Activated CD4-positive, alpha-beta T cell treated with anti-CD3 and anti-CD28 coated beads, Interleukin-2, amount 50 U/mL, for 48 hours (primary cell): Measurements from ENCODE around the gene ABCF2.

Experiments
- DNase-seq, 2 experiments: peaks; one replicate each; pipeline ENCODE4 v3.0.0-alpha.2; 2020

Gene ABCF2

GRCh38 chr7:151215396-151215795, 11.6 kb downstream of the ABCF2 start:
- DNase-seq: no peak

DNA sequence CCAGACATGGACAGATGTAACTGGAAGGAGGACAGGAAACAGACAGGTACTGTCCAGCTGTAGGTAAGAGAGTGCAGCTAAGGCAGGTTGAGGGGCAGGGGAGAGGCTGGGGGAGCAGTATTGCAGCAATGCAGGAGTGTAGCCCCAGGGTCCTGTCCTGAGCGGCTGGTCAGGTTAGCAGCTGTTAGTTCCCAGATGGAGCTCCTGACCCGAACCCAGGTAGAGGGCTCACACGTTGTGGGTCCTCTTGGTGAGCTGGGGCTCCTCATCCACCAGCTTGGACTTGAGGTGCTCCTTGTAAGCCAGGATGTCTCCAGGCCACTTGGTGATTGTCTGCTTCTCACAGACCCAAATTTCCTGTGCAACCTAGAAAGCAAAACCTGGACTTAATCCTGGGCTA, 13.2 kb downstream of the ABCF2 start:
- no peak for DNase-seq

GRCh38 chr7:151212626-151213025, 14.4 kb downstream of the ABCF2 start:
- no peak for DNase-seq

GRCh38 chr7:151211155-151211772, 15.7 kb downstream of the ABCF2 start:
- no peak for DNase-seq

- no peak for DNase-seq
Observed at GRCh38 chr7:151210087-151210854, 16.7 kb downstream of the ABCF2 start, which contains the start of gene H2BK1. Gene H2BK1, minus strand, starts transcription at chr7:151210488. Its CDS starts 170 bp downstream, at chr7:151210318.

- DNase-seq: no peak
Observed at GRCh38 chr7:151209588-151209987, 17.4 kb downstream of the ABCF2 start.

DNA sequence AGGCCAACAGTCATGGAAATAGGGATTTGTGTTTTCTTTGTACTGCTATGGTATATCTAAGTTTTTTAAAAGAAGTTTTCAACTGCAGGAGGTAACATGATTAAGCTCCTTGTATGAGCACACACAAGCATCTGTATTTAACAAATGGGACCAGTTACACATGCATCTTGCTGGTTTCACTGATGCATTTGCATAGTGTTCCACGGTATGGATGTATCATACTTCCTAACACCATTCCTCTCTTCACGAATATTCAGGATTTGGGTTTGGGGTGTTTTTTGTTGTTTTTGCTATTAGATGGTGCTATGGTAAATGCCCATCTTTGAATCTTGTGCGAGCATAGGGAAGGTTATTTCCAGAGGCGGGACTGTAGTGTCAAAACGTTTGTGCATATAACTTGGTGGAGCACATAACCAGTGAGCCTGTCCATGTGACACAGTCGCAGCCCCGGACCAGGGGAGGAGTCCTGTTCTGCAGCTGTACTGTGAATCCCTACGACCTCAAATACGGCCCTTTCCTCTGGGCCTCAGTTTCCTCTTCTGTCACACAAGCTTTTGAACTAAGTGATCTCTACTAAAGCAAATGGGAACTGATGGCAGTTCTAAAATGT, 18.6 kb downstream of the ABCF2 start:
- no peak for DNase-seq

GRCh38 chr7:151207804-151208203, 19.2 kb downstream of the ABCF2 start:
- no peak for DNase-seq

GRCh38 chr7:151207315-151207714, 19.7 kb downstream of the ABCF2 start:
- DNase-seq: no peak

DNA sequence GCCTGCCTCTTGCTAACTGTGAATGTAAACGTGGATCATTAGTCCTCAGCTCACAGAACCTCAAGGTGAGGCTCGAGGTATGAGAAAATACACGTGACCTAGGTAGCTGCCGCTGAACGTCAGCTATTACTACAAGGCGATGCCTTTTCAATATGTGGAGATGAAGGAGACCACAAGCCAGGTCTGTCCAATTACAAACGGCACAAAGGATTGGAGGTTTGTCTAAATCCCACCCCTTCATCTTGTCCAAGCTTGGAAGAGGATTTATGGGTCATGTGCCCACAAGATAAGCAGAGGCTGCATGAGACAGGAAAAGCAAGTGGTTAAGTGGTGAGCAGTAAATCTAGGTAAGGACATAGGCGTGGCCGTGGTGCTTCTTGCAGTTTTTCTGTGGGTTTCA, 20.1 kb downstream of the ABCF2 start:
- DNase-seq: no peak

GRCh38 chr7:151205730-151206129, 21.3 kb downstream of the ABCF2 start:
- no peak for DNase-seq

- DNase-seq: no peak
Observed at GRCh38 chr7:151204383-151205032, 22.5 kb downstream of the ABCF2 start.

GRCh38 chr7:151202836-151203235, 24.2 kb downstream of the ABCF2 start:
- DNase-seq: no peak

DNA sequence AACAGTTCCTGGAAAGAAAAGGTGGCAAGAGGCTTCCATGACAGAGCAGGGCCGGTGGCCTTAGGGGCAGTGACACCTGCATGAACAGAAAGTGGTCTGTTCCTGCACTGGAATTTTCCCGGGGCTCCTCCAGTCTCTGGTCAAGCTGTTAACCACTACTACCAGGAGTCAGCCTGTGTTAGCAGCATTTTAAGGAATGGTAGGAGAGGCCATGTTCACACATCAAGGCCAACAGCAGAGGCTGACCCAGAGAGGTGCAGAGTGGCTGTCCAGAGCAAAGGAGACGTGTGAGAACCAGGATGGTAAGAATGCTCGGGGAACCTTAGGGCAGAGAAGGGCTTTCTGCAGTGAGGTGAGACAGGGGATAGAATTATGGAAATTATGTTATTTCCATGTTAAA, 25.3 kb downstream of the ABCF2 start:
- DNase-seq: no peak

DNA sequence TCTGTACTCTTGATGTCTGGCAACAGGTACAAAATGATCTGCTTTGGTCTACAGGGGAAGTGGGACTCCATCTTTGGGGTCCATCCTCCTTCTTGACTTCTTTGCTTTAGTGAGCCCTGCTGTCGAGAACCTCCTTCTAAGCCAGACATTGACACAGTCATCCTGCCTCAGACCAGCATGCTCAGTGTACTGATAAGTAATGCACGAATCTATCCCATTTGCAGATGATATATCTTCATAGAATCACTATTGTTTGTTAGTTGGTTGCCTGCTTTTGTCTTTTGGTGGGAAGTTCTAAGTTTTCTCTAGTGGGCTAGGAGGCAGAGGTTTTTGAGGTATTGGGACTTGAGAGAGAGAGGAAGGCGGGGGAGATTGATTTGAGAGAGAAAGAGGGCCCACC, 25.7 kb downstream of the ABCF2 start:
- DNase-seq: no peak

DNA sequence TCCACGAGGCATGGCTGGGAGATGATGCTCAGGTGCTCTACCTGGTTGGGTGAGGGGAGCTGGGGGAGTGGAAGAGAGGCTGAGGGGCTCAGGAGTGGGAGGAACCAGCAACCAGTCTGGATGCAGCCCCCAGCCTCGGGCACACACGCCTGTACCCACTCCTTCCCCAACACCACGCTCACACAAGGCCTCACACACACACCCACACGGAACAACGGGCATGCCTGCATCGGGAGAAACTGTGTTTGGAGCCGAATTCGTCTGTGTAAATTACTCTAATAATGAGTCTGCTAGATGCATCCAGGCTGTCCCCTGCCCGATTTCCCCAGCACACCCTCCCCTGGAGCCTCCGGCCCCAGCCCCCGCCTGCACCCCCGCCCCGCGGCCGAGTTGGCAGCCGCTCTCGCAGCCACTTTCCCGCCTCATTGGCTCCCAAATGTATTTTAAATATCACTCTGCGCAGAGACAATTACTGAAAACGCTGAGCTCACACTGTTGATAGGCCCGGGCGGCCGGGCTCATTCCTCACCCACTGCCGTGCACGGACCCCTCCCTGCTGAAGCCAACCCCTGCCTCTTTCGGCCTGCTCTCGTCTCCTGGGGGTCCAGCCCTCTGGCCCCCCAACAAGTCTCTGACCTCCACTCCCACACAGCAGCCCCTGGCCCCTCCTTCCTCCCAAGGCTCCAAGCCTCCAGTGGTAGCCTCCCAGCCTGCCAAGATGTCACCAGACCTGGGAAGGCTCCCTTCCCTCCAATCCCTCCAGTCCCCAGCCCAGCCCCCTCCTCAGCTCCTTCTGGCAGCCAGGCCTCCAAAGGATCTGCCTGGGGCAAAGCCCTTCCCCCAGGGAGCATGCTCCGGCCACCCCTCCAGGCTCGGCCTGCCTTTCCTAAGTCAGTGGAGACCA, 27.8 kb downstream of the ABCF2 start:
- DNase-seq: no peak

DNA sequence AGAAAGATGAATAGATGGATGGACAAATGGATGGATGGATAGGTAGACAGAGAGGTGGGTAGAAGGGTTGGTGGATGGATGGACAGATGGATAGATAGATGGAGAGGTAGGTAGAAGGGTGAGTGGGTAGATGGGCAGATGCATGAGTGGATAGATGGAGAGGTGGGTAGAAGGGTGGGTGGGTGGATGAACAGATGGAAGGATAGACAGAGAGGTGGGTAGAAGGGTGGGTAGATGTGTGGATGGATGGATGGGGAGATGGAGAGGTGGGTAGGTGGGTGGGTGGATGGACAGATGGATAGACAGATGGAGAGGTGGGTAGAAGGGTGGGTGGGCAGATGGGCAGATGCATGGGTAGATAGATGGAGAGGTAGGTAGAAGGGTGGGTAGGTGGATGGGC, 29.1 kb downstream of the ABCF2 start:
- no peak for DNase-seq

DNA sequence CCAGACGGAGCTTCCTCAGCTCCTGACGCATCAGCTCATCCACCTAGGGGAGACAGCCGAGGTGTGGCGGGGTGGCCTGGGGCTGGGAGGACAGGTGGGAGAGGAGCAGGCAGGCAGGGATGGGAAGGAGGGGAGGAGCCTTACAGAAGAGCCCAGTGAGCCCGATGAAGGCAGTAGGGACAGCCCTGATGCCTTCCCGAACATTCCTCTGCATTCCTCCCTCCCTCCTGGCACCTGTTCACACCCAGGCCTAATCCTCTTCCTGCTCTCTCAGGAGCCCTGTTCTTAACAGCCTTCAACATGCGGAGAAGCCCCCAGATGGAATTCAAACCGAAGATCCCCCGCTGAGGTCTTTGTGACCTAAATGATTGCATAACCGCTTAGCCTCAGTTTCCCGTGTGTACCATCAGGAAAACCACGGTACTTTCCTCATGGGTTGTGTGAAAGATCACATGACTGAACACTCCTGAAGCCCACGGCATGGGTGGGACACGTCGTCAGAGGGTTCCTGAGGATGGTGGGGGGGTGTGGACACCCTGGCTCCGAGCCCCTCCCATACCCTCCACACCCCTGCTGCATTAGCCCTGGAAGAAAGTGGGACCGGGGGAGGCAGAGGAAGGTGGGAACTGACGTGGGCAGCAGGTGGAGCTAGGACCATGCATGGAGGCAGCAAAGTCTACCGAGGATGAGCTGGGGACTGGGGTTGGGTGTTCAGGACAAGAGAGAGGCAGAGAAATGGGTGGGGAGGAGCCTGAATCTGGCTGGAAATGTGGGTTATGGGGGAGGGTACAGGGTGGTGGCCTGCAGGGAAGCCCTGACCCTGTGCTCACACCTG, 31.2 kb downstream of the ABCF2 start:
- no peak for DNase-seq

GRCh38 chr7:151194188-151194587, 32.8 kb downstream of the ABCF2 start:
- DNase-seq: no peak

GRCh38 chr7:151193203-151193978, 33.6 kb downstream of the ABCF2 start:
- DNase-seq: no peak
